ENCODE measurements around the gene PRMT3. TPM values are rescaled to one million over a fixed set of nuclear protein-coding genes. Genes with fewer than 3 reads are reported as not detected.
"Not testable (repeated sequence)": the region's sequence is repeated elsewhere in the genome, so short reads cannot be mapped to it uniquely, and the experiment has no call there.

PRMT3 gene
- total RNA-seq, 1 donor from 2014 or later = 26.1 TPM

DNA sequence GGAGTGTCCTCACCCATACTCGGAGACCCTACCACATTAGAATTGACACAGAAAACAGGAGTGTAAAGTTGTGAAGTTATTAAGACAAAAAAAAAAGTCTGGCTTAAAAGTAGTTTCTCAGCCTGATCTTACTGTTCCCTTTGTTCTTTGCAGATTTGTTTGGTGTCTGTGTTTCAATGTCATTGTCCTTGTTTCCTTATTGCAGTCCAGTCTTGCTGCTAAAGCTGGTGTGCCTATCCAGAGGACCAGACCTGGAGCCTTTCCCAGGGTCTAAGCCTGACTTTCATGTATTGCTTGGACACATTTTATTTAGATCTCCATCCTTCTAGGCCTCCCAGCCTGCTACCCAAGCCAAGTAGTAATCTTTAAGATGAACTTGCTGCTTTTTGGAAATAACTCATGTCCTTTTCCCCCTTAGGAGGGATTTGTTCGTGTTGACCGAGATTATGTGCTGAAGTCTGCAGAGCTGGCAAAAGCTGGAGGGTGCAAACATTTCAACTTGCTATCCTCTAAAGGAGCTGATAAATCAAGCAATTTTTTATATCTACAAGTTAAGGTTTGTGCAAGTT is 11.3 kb upstream of the PRMT3 start:
- H3K9me3 Mint-ChIP-seq = no peaks in the 10 kb centered on the region
- TF ChIP-seq, protein P1, sequence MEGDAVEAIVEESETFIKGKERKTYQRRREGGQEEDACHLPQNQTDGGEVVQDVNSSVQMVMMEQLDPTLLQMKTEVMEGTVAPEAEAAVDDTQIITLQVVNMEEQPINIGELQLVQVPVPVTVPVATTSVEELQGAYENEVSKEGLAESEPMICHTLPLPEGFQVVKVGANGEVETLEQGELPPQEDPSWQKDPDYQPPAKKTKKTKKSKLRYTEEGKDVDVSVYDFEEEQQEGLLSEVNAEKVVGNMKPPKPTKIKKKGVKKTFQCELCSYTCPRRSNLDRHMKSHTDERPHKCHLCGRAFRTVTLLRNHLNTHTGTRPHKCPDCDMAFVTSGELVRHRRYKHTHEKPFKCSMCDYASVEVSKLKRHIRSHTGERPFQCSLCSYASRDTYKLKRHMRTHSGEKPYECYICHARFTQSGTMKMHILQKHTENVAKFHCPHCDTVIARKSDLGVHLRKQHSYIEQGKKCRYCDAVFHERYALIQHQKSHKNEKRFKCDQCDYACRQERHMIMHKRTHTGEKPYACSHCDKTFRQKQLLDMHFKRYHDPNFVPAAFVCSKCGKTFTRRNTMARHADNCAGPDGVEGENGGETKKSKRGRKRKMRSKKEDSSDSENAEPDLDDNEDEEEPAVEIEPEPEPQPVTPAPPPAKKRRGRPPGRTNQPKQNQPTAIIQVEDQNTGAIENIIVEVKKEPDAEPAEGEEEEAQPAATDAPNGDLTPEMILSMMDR (conservative IDR thresholded peaks at IDR 0.05) = no peak
- H3K36me3 Mint-ChIP-seq (ENCODE audit: low read depth) = peaks cover 2% of the 10 kb centered on the region
- DNase-seq (ENCODE audit: low read depth, low spot score) = no peak
- H3K4me1 Mint-ChIP-seq = no peaks in the 10 kb centered on the region
- H3K4me3 Mint-ChIP-seq = no peak overlapping the region
- no peak overlapping the region for H3K27ac Mint-ChIP-seq (ENCODE audit: unreplicated experiment)
- H3K27me3 Mint-ChIP-seq (ENCODE audit: low read depth) = no peaks in the 10 kb centered on the region

DNA sequence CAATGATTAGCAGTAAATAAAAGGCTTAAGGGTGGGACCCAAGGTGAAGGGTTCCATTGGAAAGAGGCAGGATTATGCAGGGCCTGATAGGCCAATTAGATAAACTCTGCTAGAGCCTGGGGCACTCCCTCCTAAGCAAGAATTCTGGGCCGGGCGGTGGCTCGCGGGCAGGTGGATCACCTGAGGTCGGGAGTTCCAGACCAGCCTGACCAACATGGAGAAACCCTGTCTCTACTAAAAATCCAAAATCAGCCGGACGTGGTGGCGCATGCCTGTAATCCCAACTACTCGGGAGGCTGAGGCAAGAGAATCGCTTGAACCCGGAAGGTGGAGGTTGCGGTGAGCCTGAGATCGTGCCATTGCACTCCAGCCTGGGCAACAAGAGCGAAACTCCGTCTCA is 1.5 kb upstream of the PRMT3 start:
- peaks cover 17% of the 10 kb centered on the region for H3K4me1 Mint-ChIP-seq
- not testable (repeated sequence) for H3K36me3 Mint-ChIP-seq (ENCODE audit: low read depth); H3K9me3 Mint-ChIP-seq; H3K27ac Mint-ChIP-seq (ENCODE audit: unreplicated experiment); DNase-seq (ENCODE audit: low read depth, low spot score); H3K27me3 Mint-ChIP-seq (ENCODE audit: low read depth)
- H3K4me3 Mint-ChIP-seq = peak overlapping the region; percentile 80

DNA sequence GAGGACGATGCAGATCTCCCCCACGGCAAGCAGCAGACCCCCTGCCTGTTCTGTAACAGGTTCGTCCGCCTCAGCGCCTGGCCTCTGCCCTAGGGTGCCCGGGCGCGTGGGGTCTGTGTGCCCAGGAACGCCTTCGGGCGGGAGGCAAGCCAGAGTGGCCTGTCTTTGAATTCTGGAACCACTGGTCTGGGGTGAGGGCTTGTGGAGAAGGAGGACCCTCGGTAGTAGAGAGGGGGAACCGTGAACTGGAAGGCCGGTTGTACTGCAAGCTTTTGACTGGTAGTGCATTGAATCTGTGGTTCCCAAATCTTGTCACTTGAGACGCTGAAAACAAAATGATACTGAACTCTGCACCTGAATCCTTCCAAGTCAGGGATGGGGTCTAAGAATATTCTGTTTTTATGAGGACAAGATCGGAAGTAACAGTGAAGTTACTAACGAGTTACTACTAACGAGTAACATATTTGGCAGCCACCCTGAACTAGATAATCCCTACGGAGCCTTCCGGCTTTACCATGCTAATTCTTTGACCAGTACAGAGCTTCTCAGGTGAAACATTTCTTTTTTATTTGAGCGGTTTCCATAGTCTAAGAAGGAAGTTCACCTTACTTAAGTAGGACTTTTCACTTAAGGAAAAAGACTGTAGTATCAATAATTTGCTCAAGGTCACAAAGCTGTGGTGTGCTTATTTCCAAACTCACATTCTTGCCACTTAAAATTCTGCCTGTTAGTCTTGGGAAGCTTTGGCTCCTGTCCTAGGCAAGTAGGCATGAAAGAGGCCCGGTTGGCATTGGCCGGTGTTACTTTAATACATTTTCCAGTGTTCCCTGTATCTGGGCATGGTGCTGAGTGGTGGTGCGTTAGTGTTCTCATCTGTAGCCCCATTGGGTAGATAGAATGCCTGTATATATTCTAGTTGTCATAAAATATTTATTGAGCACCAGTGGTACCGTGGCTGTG is 860 bp downstream of the PRMT3 start:
- DNase-seq (ENCODE audit: low read depth, low spot score) = no peak
- Mint-ChIP-seq H3K27me3 (ENCODE audit: low read depth) (no peaks in the 10 kb centered on the region), H3K27ac (ENCODE audit: unreplicated experiment) (peak overlapping the region; percentile 87), H3K4me3 (peak overlapping the region; percentile 98), H3K4me1 (peaks cover 17% of the 10 kb centered on the region), H3K36me3 (ENCODE audit: low read depth) (peaks cover 5% of the 10 kb centered on the region), H3K9me3 (no peaks in the 10 kb centered on the region)
- TF ChIP-seq, protein P1 (conservative IDR thresholded peaks at IDR 0.05) = no peak

DNA sequence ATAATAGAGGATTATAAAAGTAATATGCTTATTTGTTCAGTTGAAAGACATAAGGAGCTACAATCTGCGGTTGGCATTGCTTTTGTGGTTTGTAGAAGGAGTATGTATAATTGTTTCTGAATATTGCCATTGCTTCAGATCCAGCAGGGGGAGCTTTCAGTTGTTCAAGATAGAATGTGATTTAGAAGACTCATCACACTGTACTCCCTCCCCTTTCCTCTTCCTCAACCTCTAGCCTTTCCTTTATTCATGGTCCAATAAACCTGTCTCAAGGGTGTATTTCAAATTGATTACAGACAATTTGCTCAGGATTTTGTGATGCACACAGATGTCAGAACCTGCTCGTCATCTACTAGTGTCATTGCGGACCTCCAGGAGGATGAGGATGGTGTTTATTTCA is 9.8 kb downstream of the PRMT3 start:
- Mint-ChIP-seq H3K4me1 (peaks cover 4% of the 10 kb centered on the region), H3K36me3 (ENCODE audit: low read depth) (peaks cover 9% of the 10 kb centered on the region), H3K4me3 (no peak overlapping the region), H3K27me3 (ENCODE audit: low read depth) (no peaks in the 10 kb centered on the region), H3K9me3 (no peaks in the 10 kb centered on the region), H3K27ac (ENCODE audit: unreplicated experiment) (no peak overlapping the region)
- TF ChIP-seq, protein P1 (conservative IDR thresholded peaks at IDR 0.05) = peak; percentile 71
- DNase-seq (ENCODE audit: low read depth, low spot score) = no peak

DNA sequence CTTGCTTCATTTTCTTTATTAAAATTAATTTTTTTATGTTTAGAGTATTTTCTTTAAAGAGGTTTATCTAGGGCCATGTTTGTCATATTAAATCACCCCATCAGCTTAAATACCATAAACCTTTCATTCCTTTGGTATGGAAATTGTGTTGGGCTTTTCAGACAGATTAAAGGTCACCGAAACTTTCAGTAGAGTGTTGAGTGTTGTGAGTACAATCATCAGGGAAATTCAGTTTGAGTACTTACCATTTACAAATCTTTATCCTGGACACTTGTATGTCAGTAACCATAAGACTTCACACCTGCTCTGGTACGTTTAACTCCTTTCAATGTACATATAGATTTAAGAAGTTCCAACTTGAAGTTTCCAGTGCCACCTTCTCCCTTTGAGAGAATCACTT is 12.0 kb downstream of the PRMT3 start:
- TF ChIP-seq, protein P1 (conservative IDR thresholded peaks at IDR 0.05) = no peak

DNA sequence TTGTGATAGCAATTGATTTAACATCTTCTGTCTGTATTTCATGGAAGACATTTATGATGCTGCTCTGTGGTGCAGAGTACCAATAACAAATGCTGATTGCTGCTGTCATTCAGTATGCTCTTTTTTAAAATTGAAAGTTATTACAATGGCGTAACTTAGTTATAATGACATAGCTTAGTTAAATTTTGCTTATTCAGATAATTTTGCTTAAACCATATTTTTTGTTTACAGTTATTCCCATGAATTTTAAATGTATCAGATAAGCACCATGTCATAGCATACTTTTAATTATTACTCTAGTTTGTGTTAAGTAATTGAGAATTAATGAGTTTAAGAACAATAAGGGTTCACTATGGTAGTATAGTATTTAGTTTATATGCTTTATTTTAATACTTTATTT is 15.5 kb downstream of the PRMT3 start:
- H3K9me3 Mint-ChIP-seq = no peaks in the 10 kb centered on the region
- DNase-seq (ENCODE audit: low read depth, low spot score) = no peak
- no peaks in the 10 kb centered on the region for H3K27me3 Mint-ChIP-seq (ENCODE audit: low read depth)
- no peak overlapping the region for H3K4me3 Mint-ChIP-seq
- H3K36me3 Mint-ChIP-seq (ENCODE audit: low read depth) = no peaks in the 10 kb centered on the region
- no peak overlapping the region for H3K27ac Mint-ChIP-seq (ENCODE audit: unreplicated experiment)
- no peaks in the 10 kb centered on the region for H3K4me1 Mint-ChIP-seq
- TF ChIP-seq, protein P1 (conservative IDR thresholded peaks at IDR 0.05) = no peak

More for the DNA sequence above, 12.0 kb downstream of the PRMT3 start:
- H3K36me3 Mint-ChIP-seq (ENCODE audit: low read depth) = peaks cover 4% of the 10 kb centered on the region
- no peak for DNase-seq (ENCODE audit: low read depth, low spot score)
- H3K9me3 Mint-ChIP-seq = no peaks in the 10 kb centered on the region
- no peak overlapping the region for H3K4me3 Mint-ChIP-seq
- H3K27ac Mint-ChIP-seq (ENCODE audit: unreplicated experiment) = no peak overlapping the region
- peaks cover 4% of the 10 kb centered on the region for H3K4me1 Mint-ChIP-seq
- H3K27me3 Mint-ChIP-seq (ENCODE audit: low read depth) = no peaks in the 10 kb centered on the region

Data from neural crest cell (in vitro differentiated cells).